Endothelial cell of umbilical vein (primary cell): ENCODE measurements around the gene NPC1L1. TPM values are rescaled to one million over a fixed set of nuclear protein-coding genes. Genes with fewer than 3 reads are reported as not detected.

Experiments
- BruUV-seq: library from RNA; stranded (reverse); fragments of 400-500 nt; replicated peaks from 2 replicates; lab custom pipeline; 2021; lab: Mats Ljungman, UMichigan
- CTCF ChIA-PET: fragments of 300-600, 350-600 bp; sonication (Branson Sonifier 250); formaldehyde crosslinking; loops from one replicate; lab custom pipeline; 2021; ENCODE audit warnings: antibody characterized with exemption, inconsistent platforms; lab: Charles Lee
- POLR2A ChIA-PET: fragments of 300-600, 350-600 bp; sonication (Branson Sonifier 250); formaldehyde crosslinking; loops from one replicate; lab custom pipeline; 2021; ENCODE audit warnings: antibody characterized with exemption, inconsistent platforms; lab: Charles Lee
- DNase-seq: peaks from one replicate; pipeline ENCODE4 v3.0.0-alpha.2; 2011; ENCODE audit warnings: low read depth, low spot score
- FAIRE-seq: peaks from 2 replicates; lab custom pipeline; 2011; peaks lifted over from hg19 to GRCh38; lab: Jason Lieb, UNC
- H2AFZ ChIP-seq: 2 replicates; pipeline ENCODE4 v1.6.0; 2012; ENCODE audit warnings: low read depth, low read length, control low read depth, inconsistent platforms
- H3K27ac ChIP-seq: 2 replicates; pipeline ENCODE4 v1.5.1; 2011; ENCODE audit warnings: low read depth, mild to moderate bottlenecking, control low read depth, low read length, moderate library complexity; ENCODE audit not compliant: insufficient read depth
- H3K27me3 ChIP-seq, 2 experiments: 2 replicates each; pipeline versions ENCODE4 v1.6.0 to v1.6.1; 2011; ENCODE audit warnings: low read length in 2 of 2, mixed read lengths in 1 of 2; ENCODE audit not compliant: control insufficient read depth in 2 of 2, insufficient read depth in 2 of 2
- H3K36me3 ChIP-seq, 2 experiments: 2 replicates in 1 of 2; 3 replicates in 1 of 2; pipeline ENCODE4 v1.5.1; 2011; ENCODE audit warnings: low read length in 2 of 2, mild to moderate bottlenecking in 1 of 2, moderate library complexity in 1 of 2; ENCODE audit not compliant: control insufficient read depth in 2 of 2, insufficient read depth in 2 of 2; ENCODE audit errors: extremely low read depth in 1 of 2
- H3K4me1 ChIP-seq: 3 replicates; pipeline ENCODE4 v1.5.1; 2011; ENCODE audit warnings: mild to moderate bottlenecking, low read length; ENCODE audit not compliant: control insufficient read depth, insufficient read depth; ENCODE audit errors: extremely low read depth
- H3K4me2 ChIP-seq: 2 replicates; pipeline ENCODE4 v1.6.1; 2011; ENCODE audit warnings: low read length, control low read depth, mixed read lengths; ENCODE audit not compliant: insufficient read depth
- H3K4me3 ChIP-seq, 3 experiments: fragments of 200-600 bp in 1 of 3; sonication (generic), shearing (Covaris generic) in 1 of 3; replicated peaks in 1 of 3; 2 replicates each; pipeline ENCODE4 v1.5.1; 2011 to 2016; ENCODE audit warnings: control low read depth in 3 of 3, low read length in 3 of 3, mild to moderate bottlenecking in 2 of 3, inconsistent platforms in 1 of 3, low read depth in 1 of 3, moderate library complexity in 1 of 3; ENCODE audit not compliant: insufficient read depth in 1 of 3
- H3K79me2 ChIP-seq: 2 replicates; pipeline ENCODE4 v1.6.0; 2012; ENCODE audit warnings: low read length, inconsistent platforms; ENCODE audit not compliant: control insufficient read depth, insufficient read depth
- H3K9ac ChIP-seq: replicated peaks from 2 replicates; pipeline ENCODE3; 2011; ENCODE audit warnings: low read length, control low read depth; ENCODE audit not compliant: insufficient read depth; ENCODE audit errors: extremely low read depth
- H3K9me1 ChIP-seq: replicated peaks from 3 replicates; pipeline ENCODE4 v1.6.0; 2011; ENCODE audit warnings: mild to moderate bottlenecking, low read length; ENCODE audit not compliant: control insufficient read depth, insufficient read depth; ENCODE audit errors: extremely low read depth
- H3K9me3 ChIP-seq: replicated peaks from 2 replicates; pipeline ENCODE4 v1.5.1; 2012; ENCODE audit warnings: low read length, inconsistent platforms; ENCODE audit not compliant: control insufficient read depth, insufficient read depth
- H4K20me1 ChIP-seq: replicated peaks from 2 replicates; pipeline ENCODE3; 2011; ENCODE audit warnings: mild to moderate bottlenecking, low read length; ENCODE audit not compliant: control insufficient read depth, insufficient read depth; ENCODE audit errors: extremely low read depth
- CTCF ChIP-seq, 2 donors: IDR thresholded peaks; 1 replicate in 1 of 2; 2 replicates in 1 of 2; pipeline ENCODE4 v1.5.1; 2011; ENCODE audit warnings: low read length in 2 of 2, mild to moderate bottlenecking in 2 of 2, moderate library complexity in 2 of 2, control low read depth in 1 of 2, inconsistent platforms in 1 of 2, low read depth in 1 of 2; ENCODE audit not compliant: insufficient read depth in 1 of 2; ENCODE audit errors: extremely low read depth in 1 of 2
- EZH2 ChIP-seq: IDR thresholded peaks from 2 replicates; pipeline ENCODE4 v1.6.1; 2012; ENCODE audit warnings: borderline replicate concordance, low read depth, mild to moderate bottlenecking, moderate library complexity, low read length, inconsistent platforms; ENCODE audit not compliant: severe bottlenecking
- FOS ChIP-seq: IDR thresholded peaks from 2 replicates; pipeline ENCODE4 v1.6.1; 2011; ENCODE audit warnings: mild to moderate bottlenecking, low read length, moderate library complexity, borderline replicate concordance; ENCODE audit not compliant: insufficient read depth
- GATA2 ChIP-seq: IDR thresholded peaks from 2 replicates; pipeline ENCODE4 v1.7.0; 2011; ENCODE audit warnings: low read depth, mild to moderate bottlenecking, moderate library complexity, mixed read lengths, low read length; ENCODE audit not compliant: insufficient read length, insufficient read depth
- JUN ChIP-seq: IDR thresholded peaks from 2 replicates; pipeline ENCODE4 v1.6.1; 2011; ENCODE audit warnings: borderline replicate concordance, low read depth; ENCODE audit not compliant: insufficient read length, insufficient read depth
- MAX ChIP-seq: IDR thresholded peaks from 2 replicates; pipeline ENCODE4 v1.6.1; 2011; ENCODE audit not compliant: insufficient read depth, insufficient read length
- MYC ChIP-seq: IDR thresholded peaks from one replicate; pipeline ENCODE4 v1.6.1; 2011; ENCODE audit warnings: mild to moderate bottlenecking, low read depth, low read length
- POLR2A ChIP-seq: IDR thresholded peaks from 2 replicates; pipeline ENCODE4 v1.6.1; 2012; ENCODE audit warnings: low read depth, mild to moderate bottlenecking, control low read depth, low read length
- POLR2AphosphoS5 ChIP-seq: IDR thresholded peaks from 2 replicates; pipeline ENCODE4 v1.6.1; 2012; ENCODE audit warnings: low read depth, mild to moderate bottlenecking, control low read depth, low read length, moderate library complexity; ENCODE audit not compliant: insufficient read depth
- dilution Hi-C: fragments of 300-500 bp; cut with MboI; formaldehyde crosslinking; loops from one replicate; pipeline ENCODE4 v1.15.0; 2019; ENCODE audit warnings: low sequenced_read_pairs; ENCODE audit not compliant: extremely low pct_ligation_motif_present
- intact Hi-C: fragments of 100-400 bp; cut with micrococcal nuclease; formaldehyde crosslinking; loops from one replicate; pipeline ENCODE4 v1.10.0; 2022
- polyA plus RNA-seq, 4 experiments: library from polyadenylated mRNA; depleted of rRNA in 3 of 4; stranded (reverse) in 3 of 4; unstranded in 1 of 4; fragments of >200 nt; gene quantifications; 2 replicates each; pipeline versions ENCODE4 v1.2.1 to v1.2.3, GENCODE V29; 2011 to 2012; ENCODE audit warnings: missing spikeins in 1 of 4
- total RNA-seq: library from RNA; stranded (reverse); gene quantifications from 2 replicates; pipeline ENCODE4 v1.2.3, GENCODE V29; 2021

NPC1L1 gene
- total and polyA plus RNA-seq, 2 donors (not counting 3 experiments of a cell fraction or from before 2014, with no cell fraction given): not detected

GRCh38 chr7:44547536-44548231 is 6.6 kb upstream of the NPC1L1 start:
- H3K4me1 ChIP-seq: peaks cover 2% of the 10 kb centered on the region
- peak; percentile 74 for FAIRE-seq
- H3K9me1 ChIP-seq: no peaks in the 10 kb centered on the region
- no peak overlapping the region for H3K4me2 ChIP-seq
- H3K4me3 ChIP-seq: no peak overlapping the region
- H3K27ac ChIP-seq: no peak overlapping the region
- no peaks in the 10 kb centered on the region for H4K20me1 ChIP-seq
- CTCF ChIA-PET: interaction anchor here (1.1 to 1.8 kb wide), 2 partner anchors 13 to 68 kb away, joined by 3 to 6 read pairs; no protein-coding TSS in a partner anchor
- H3K27me3 ChIP-seq: peaks cover 8 to 12% of the 10 kb centered on the region in 2 experiments
- H3K79me2 ChIP-seq: no peaks in the 10 kb centered on the region
- POLR2A ChIA-PET: interaction anchor here (0.7 kb wide), 1 partner anchor 14 kb away, joined by 3 read pairs; no protein-coding TSS in a partner anchor
- no peak overlapping the region for H3K9ac ChIP-seq
- H3K36me3 ChIP-seq: no peaks in the 10 kb centered on the region
- TF ChIP-seq POLR2AphosphoS5 (no peak), JUN (no peak), FOS (no peak), CTCF (IDR thresholded peaks at IDR 0.05; ENCODE audit: extremely low read depth in 1 of 2, insufficient read depth in 1 of 2, low read depth in 1 of 2, low read length in 2 of 2) (no peak), POLR2A (no peak), GATA2 (no peak), MAX (no peak), MYC (no peak), EZH2 (no peak)
- no TSS peak for BruUV-seq
- H2AFZ ChIP-seq: peak overlapping the region; percentile 60
- DNase-seq: peak; percentile 42
- intact Hi-C loops: no loop called here
- no peaks in the 10 kb centered on the region for H3K9me3 ChIP-seq
- dilution Hi-C loops: no loop called here
